MM.1S (cell line): ENCODE measurements around the gene SHISA6.

ENCODE experiments used
- DNase-seq: peaks from one replicate; pipeline ENCODE4 v3.0.0-alpha.2; 2015
- H2AFZ ChIP-seq: fragments of 300-600 bp; sonication (generic); 2 replicates; pipeline ENCODE4 v1.6.0; 2016; ENCODE audit warnings: antibody characterized with exemption, low read length
- H3F3A ChIP-seq: fragments of 300-600 bp; sonication (generic); 2 replicates; pipeline ENCODE4 v1.6.1; 2016; ENCODE audit warnings: mild to moderate bottlenecking, antibody characterized with exemption, low read length, moderate library complexity, mixed read lengths; ENCODE audit not compliant: insufficient read depth
- H3K27ac ChIP-seq: fragments of 300-600 bp; sonication (generic); 2 replicates; pipeline ENCODE4 v1.5.1; 2016; ENCODE audit warnings: mild to moderate bottlenecking, low read length
- H3K27me3 ChIP-seq: fragments of 300-600 bp; sonication (generic); replicated peaks from 2 replicates; pipeline ENCODE4 v1.6.0; 2016; ENCODE audit warnings: low read length; ENCODE audit not compliant: insufficient read depth
- H3K36me3 ChIP-seq: fragments of 300-600 bp; sonication (generic); replicated peaks from 2 replicates; pipeline ENCODE4 v1.6.1; 2016; ENCODE audit warnings: mild to moderate bottlenecking, low read length, mixed read lengths; ENCODE audit not compliant: insufficient read depth
- H3K4me1 ChIP-seq: fragments of 300-600 bp; sonication (generic); 2 replicates; pipeline ENCODE4 v1.6.1; 2016; ENCODE audit warnings: low read length, mixed read lengths
- H3K4me2 ChIP-seq: fragments of 300-600 bp; sonication (generic); 2 replicates; pipeline ENCODE4 v1.6.0; 2016; ENCODE audit warnings: low read depth, low read length
- H3K4me3 ChIP-seq: fragments of 300-600 bp; sonication (generic); 2 replicates; pipeline ENCODE4 v1.5.1; 2016; ENCODE audit warnings: low read length, mixed read lengths
- H3K79me2 ChIP-seq: fragments of 300-600 bp; sonication (generic); 2 replicates; pipeline ENCODE4 v1.6.1; 2016; ENCODE audit warnings: mixed run types, low read length, mixed read lengths
- H3K9ac ChIP-seq: fragments of 300-600 bp; sonication (generic); 2 replicates; pipeline ENCODE4 v1.6.1; 2016; ENCODE audit warnings: low read length, mixed read lengths
- H3K9me2 ChIP-seq: fragments of 300-600 bp; sonication (generic); replicated peaks from 2 replicates; pipeline ENCODE4 v1.6.1; 2016; ENCODE audit warnings: mild to moderate bottlenecking, low read length, mixed read lengths; ENCODE audit not compliant: insufficient read depth
- H3K9me3 ChIP-seq: fragments of 300-600 bp; sonication (generic); replicated peaks from 2 replicates; pipeline ENCODE4 v1.6.1; 2016; ENCODE audit warnings: mild to moderate bottlenecking, low read length, mixed read lengths; ENCODE audit not compliant: insufficient read depth
- H4K20me1 ChIP-seq: fragments of 300-600 bp; sonication (generic); 2 replicates; pipeline ENCODE4 v1.6.1; 2016; ENCODE audit warnings: mild to moderate bottlenecking, low read length, moderate library complexity, mixed read lengths; ENCODE audit not compliant: insufficient read depth
- CTCF ChIP-seq: fragments of 300-600 bp; sonication (generic); IDR thresholded peaks from 2 replicates; pipeline ENCODE4 v1.5.1; 2016; ENCODE audit warnings: antibody characterized with exemption, low read length, mixed read lengths
- EZH2 ChIP-seq: fragments of 300-600 bp; sonication (generic); optimal IDR thresholded peaks from 2 replicates; pipeline ENCODE3; 2017; ENCODE audit warnings: low read depth, mild to moderate bottlenecking, antibody characterized with exemption, low read length, mixed read lengths
- EZH2phosphoT487 ChIP-seq: fragments of 300-600 bp; sonication (generic); IDR thresholded peaks from 2 replicates; pipeline ENCODE4 v1.6.1; 2018; ENCODE audit warnings: antibody characterized with exemption, low read length

SHISA6 gene

GRCh38 chr17:11389583-11389982 is 148.6 kb downstream of the SHISA6 start:
- Histone ChIP-seq H3K4me3 (no peak overlapping the region), H3K9me3 (no peaks in the 10 kb centered on the region), H3K36me3 (no peaks in the 10 kb centered on the region), H3K79me2 (no peaks in the 10 kb centered on the region), H4K20me1 (no peaks in the 10 kb centered on the region), H3K4me2 (no peak overlapping the region), H2AFZ (no peak overlapping the region), H3K9ac (no peak overlapping the region), H3K27me3 (no peaks in the 10 kb centered on the region), H3K27ac (no peak overlapping the region), H3K9me2 (no peaks in the 10 kb centered on the region), H3F3A (no peaks in the 10 kb centered on the region), H3K4me1 (no peaks in the 10 kb centered on the region)
- TF ChIP-seq EZH2phosphoT487 (no peak), EZH2 (no peak)
- no peak for DNase-seq

- H3K9me2 ChIP-seq, result no peaks in the 10 kb centered on the region
- H3K9ac ChIP-seq, result no peak overlapping the region
- H4K20me1 ChIP-seq, result no peaks in the 10 kb centered on the region
- no peak for DNase-seq
- no peaks in the 10 kb centered on the region for H3K27me3 ChIP-seq
- TF ChIP-seq EZH2phosphoT487 (no peak), CTCF (no peak), EZH2 (no peak)
- H2AFZ ChIP-seq, result no peak overlapping the region
- H3K9me3 ChIP-seq, result no peaks in the 10 kb centered on the region
- no peaks in the 10 kb centered on the region for H3F3A ChIP-seq
- no peaks in the 10 kb centered on the region for H3K79me2 ChIP-seq
- no peak overlapping the region for H3K27ac ChIP-seq
- H3K4me1 ChIP-seq, result no peaks in the 10 kb centered on the region
- H3K36me3 ChIP-seq, result no peaks in the 10 kb centered on the region
- no peak overlapping the region for H3K4me3 ChIP-seq
- H3K4me2 ChIP-seq, result no peak overlapping the region
Observed at GRCh38 chr17:11391134-11391533, 150.1 kb downstream of the SHISA6 start.

GRCh38 chr17:11404431-11405276 is 163.6 kb downstream of the SHISA6 start:
- no peak overlapping the region for H2AFZ ChIP-seq
- H4K20me1 ChIP-seq, result no peaks in the 10 kb centered on the region
- H3K4me2 ChIP-seq, result no peak overlapping the region
- H3K79me2 ChIP-seq, result no peaks in the 10 kb centered on the region
- H3F3A ChIP-seq, result no peaks in the 10 kb centered on the region
- no peak overlapping the region for H3K9ac ChIP-seq
- H3K9me2 ChIP-seq, result no peaks in the 10 kb centered on the region; the same call in 1 of the 2 replicates
- no peaks in the 10 kb centered on the region for H3K4me1 ChIP-seq
- H3K27me3 ChIP-seq, result no peaks in the 10 kb centered on the region
- TF ChIP-seq CTCF (no peak), EZH2 (no peak), EZH2phosphoT487 (no peak)
- no peaks in the 10 kb centered on the region for H3K9me3 ChIP-seq
- H3K4me3 ChIP-seq, result no peak overlapping the region
- H3K27ac ChIP-seq, result no peak overlapping the region
- DNase-seq, result no peak
- H3K36me3 ChIP-seq, result no peaks in the 10 kb centered on the region

GRCh38 chr17:11406716-11407115 is 165.7 kb downstream of the SHISA6 start:
- Histone ChIP-seq H3K27ac (no peak overlapping the region), H2AFZ (no peak overlapping the region), H4K20me1 (no peaks in the 10 kb centered on the region), H3K4me3 (no peak overlapping the region), H3K9me3 (no peaks in the 10 kb centered on the region), H3K4me2 (no peak overlapping the region), H3K79me2 (no peaks in the 10 kb centered on the region), H3K4me1 (no peaks in the 10 kb centered on the region), H3K9ac (no peak overlapping the region), H3F3A (no peaks in the 10 kb centered on the region), H3K36me3 (no peaks in the 10 kb centered on the region), H3K27me3 (no peaks in the 10 kb centered on the region), H3K9me2 (no peaks in the 10 kb centered on the region)
- DNase-seq, result no peak
- TF ChIP-seq EZH2 (no peak), EZH2phosphoT487 (no peak), CTCF (no peak)
